Activated CD8-positive, alpha-beta memory T cell treated with anti-CD3 and anti-CD28 coated beads, Interleukin-2, amount 50 U/mL, for 4 hours (primary cell): ENCODE data around the gene RXFP3.
"Not testable (repeated sequence)": the region's sequence is repeated elsewhere in the genome, so short reads cannot be mapped to it uniquely, and the experiment has no call there.

Experiments
- DNase-seq: peaks from one replicate; pipeline ENCODE4 v3.0.0-alpha.2; 2020

The RXFP3 gene, protein sequence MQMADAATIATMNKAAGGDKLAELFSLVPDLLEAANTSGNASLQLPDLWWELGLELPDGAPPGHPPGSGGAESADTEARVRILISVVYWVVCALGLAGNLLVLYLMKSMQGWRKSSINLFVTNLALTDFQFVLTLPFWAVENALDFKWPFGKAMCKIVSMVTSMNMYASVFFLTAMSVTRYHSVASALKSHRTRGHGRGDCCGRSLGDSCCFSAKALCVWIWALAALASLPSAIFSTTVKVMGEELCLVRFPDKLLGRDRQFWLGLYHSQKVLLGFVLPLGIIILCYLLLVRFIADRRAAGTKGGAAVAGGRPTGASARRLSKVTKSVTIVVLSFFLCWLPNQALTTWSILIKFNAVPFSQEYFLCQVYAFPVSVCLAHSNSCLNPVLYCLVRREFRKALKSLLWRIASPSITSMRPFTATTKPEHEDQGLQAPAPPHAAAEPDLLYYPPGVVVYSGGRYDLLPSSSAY

DNA sequence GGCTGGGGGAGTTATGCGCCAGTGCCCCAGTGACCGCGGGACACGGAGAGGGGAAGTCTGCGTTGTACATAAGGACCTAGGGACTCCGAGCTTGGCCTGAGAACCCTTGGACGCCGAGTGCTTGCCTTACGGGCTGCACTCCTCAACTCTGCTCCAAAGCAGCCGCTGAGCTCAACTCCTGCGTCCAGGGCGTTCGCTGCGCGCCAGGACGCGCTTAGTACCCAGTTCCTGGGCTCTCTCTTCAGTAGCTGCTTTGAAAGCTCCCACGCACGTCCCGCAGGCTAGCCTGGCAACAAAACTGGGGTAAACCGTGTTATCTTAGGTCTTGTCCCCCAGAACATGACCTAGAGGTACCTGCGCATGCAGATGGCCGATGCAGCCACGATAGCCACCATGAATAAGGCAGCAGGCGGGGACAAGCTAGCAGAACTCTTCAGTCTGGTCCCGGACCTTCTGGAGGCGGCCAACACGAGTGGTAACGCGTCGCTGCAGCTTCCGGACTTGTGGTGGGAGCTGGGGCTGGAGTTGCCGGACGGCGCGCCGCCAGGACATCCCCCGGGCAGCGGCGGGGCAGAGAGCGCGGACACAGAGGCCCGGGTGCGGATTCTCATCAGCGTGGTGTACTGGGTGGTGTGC is at the start of gene RXFP3:
RXFP3 (plus strand) TSS at position 6 of the 636 bp plus-strand sequence; CDS start at position 361, 355 bp downstream.
- no peak for DNase-seq

DNA sequence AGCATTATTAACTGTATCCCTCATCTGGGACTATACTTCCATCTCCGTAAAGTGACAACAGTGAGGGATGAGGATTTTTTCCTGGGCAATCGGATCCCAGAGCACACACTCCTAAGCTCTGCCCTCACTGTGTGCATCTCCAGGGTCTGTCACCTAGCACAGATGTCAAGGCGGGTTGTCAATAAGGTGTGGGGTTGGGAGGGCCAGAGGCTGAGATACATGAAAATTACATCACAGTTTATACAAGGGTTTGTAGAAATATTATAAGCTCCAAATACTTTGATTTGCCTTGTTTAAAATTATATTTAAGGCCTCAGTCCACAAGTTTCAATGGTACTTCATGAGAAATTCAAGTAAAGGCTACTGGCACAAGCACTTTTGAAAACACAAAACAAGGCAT is 48.9 kb upstream of the RXFP3 start:
- DNase-seq, result no peak

DNA sequence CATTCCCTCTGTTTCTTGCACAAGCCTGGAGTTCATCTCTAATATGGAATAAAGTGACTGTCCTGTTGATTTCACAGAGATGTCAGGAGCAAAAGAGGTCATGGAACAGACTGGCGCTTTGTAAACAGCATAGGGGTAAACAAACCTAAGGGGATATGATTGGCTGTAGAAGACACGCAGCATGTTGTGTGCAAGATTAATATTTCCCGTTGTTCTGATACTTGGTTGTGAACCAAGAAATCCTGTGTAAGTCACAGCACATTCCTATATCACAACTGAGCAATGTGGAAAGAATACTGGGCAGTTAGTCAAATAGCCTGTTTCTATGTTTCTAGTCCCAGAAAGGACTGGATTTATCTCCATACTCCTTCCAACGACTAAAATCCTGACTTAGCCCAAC is 47.6 kb upstream of the RXFP3 start:
- no peak for DNase-seq

DNA sequence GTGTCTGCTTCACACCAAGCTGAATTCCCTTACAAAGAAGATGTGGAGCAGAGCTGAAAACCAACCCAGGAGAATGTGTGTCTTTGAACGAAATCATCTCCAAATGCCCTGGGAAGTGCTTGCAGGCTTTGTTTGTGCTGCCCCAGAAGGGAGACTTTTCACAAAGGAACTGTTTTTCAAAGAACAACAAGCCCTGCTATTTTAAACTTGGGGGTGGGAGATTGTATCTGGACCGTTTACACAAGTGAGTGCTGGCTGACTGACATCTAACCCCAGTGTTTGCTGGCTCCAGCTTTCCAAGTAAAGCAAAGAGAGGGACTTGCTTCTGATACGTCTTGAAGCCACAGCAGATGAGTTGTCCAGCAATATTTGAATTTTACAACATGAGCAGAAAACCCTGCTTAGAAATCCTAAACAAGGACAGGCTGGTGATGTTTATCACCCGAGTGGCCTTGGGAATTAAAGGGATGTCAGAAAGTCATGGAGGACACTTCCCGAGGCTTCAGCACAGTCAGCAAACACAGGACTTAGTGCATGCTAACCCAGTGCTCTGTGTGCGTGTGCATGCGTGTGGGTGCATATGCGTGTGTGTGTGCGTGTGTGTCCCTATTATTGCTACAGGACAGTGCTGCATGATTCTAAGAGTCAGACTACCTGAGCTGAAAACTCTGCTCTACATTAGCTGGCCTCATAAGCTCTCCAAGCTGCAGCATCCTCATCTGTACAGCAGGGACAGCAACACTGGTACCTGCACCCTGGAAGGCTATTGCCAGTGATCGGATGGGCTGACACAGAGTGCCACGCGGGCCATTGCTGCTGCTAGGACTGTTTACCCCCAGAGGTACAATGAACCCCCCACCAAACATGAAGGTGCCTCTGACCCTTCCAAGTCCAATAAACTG is 45.8 kb upstream of the RXFP3 start:
- DNase-seq, result no peak

DNA sequence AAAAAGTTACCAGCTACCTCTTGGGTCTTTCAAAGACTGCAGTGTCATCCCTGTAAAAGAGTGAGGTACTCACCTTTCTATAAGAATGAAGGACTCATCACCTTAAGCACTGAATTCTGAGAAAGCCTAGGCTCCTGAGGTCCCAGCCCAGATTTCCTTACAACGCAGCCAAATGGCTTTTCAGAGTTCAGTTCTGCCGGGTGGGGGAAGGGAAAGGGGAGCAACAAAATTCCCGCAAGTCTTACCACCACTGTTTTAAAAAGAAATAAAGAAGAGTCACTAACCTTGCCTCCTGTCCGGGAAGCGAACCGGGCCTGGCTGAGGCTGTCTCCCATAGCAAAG is 44.8 kb upstream of the RXFP3 start:
- DNase-seq, result no peak

DNA sequence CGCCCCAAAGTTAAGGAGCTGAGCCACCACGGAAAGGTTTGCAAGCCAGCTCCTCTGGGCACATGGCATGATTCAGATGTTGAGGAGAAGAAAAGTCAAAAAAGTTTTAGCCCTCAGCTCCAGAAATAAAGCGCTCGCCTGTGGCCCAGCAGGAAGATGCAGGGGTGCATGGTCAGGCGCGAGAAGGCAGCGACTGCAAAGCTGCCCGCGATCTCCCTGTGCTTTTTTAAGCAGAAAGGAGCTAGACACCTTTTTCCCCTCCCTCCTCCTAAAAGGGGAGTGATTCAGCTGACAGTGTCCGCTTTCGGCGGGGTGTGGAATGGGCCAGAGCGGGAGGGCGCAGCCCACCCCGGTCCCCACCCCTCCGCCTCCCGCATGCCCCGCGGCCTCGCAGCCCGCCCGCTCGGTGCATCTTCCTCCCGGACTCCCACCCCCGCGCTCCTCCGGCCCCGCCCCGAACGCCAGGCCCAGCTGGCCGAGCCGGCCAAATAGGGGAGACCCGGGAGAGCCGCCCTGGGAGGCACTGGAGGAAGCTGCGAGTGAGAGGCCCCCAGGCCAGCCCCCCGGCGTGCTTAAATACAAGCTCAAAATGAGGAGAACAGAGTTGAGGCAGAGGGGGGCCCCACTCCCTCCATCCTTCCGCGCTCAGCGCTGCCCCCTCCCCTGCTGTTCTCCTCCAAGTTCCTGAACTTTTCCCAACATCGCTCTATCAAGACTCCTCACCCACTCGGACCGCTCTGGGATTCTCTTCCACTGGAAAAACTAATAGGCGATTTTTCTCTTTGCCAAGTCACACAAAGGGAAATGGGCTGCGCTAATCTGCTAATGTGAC is 44.2 kb upstream of the RXFP3 start, which contains the start of gene ADAMTS12:
ADAMTS12 (minus strand) TSS at position 203 of the 832 bp plus-strand sequence; CDS start at position 69, 134 bp downstream.
- no peak for DNase-seq

DNA sequence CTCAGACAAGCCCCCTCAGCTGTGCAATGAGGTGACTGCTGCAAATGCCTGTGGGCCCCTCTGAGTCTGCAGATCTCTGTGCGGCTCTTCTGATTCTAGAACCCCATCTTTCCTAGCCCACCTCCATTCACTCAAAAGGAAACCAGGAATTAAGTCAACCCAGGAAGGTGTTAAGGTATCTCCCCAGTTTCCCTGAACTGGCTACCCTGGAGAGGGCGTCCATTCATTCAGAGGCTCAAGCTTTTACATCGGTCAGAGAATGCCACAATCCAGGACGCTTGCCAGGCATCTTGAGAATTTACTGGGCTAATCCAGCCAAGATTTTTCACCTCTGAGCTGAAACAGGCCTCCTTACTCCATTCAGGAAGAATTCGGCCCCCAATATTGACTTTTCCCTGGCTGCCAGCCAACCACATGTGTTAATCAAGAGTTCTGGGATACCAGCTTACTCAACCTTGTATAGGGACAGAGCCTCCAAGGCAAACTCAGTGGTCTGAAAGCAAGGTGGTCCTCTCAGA is 43.5 kb upstream of the RXFP3 start:
- DNase-seq, result no peak

DNA sequence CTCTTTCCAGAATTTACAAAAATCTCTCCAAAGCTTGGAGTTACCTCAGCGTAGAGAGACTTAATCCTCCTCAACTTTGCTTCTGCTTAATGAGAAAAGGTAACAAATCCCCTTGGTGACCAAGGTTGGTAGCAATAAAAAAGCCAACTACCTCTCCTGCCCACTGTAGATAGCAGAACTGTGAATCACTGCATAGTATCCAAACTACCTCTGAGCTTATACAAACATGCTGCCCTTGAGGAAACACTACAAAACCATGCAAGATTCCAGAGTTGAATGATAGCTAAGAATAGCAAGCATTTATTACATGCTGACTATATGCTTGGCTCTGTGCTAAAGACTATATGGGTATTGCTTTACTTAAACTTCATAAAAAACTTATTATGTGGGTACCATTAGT is 41.6 kb upstream of the RXFP3 start:
- DNase-seq, result no peak

DNA sequence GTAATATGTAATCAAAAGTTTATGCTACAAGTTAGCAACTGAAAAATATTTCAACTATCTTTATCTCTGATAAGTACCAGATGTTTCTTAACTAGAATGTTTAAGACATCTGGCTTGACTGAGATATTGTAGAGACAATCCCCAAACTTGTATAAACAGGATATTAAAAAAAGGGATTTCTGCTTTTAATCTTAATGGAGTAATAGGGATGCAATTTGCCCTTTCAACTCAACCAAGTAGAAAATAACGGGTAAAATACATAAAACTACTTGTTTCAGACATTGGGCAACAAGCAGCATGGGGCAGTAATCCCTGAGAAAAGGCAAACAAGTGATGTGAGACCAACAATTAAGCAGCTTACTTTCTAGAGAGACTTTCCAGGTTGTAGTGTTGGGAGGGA is 35.0 kb upstream of the RXFP3 start:
- DNase-seq, result no peak

DNA sequence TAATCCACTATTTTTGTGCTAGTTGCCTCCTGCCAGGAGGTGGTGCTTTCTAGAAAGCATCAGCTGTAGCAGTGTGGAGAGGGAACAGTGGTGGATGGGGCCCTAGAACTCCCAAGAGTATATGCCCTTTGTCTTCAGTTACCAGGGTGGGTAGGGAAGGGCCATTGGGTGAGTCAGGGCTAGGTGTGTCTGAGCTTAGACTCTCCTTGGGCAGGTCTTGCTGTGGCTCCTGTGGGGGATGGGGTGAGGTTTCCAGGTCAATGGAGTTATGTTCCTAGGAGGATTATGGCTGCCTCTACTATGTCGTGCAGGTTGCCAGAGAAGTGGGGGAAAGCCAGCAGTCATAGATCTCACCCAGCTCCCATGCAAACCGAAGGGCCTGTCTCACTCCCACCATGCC is 33.1 kb upstream of the RXFP3 start:
- DNase-seq, result no peak

DNA sequence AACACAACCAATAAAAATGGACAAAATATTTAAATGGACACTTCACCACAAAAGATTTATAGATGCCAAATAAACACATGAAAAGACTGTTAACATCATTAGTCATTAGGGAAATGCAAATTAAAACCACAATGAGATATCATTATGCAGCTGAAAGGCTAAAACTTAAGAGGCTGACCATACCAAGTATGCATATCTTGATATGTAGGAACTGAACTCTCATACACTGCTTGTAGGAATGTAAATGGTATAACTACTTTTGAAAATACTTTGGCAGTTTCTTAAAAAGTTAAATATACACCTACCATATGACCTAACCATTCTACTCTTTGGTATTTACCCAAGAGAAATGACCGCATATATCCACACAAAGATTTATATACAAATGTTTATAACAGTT is 30.8 kb upstream of the RXFP3 start:
- DNase-seq, result no peak

DNA sequence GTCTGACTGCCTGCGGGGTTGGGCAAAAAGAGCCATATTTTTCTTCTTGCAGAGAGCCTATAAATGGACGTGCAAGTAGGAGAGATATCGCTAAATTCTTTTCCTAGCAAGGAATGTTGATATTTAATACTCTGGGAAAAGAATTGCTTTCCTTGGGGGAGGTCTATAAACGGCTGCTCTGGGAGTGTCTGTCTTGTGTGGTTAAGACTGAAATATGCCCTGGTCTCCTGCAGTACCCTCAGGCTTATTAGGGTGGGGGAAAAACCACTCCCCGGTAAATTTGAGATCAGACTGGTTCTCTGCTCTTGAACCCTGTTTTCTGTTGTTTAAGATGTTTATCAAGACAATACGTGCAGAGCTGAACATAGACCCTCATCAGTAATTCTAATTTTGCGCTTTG is 29.9 kb upstream of the RXFP3 start:
- not testable (repeated sequence) for DNase-seq

DNA sequence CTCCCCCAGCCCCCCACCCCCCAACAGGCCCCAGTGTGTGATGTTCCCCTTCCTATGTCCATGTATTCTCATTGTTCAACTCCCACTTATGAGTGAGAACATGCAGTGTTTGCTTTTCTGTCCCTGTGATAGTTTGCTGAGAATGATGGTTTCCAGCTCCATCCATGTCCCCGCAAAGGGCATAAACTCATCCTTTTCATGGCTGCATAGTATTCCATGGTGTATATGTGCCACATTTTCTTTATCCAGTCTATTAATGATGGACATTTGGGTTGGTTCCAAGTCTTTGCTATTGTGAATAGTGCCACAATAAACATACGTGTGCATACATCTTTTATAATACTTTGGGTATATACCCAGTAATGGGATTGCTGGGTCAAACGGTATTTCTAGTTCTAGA is 21.3 kb upstream of the RXFP3 start:
- not testable (repeated sequence) for DNase-seq

DNA sequence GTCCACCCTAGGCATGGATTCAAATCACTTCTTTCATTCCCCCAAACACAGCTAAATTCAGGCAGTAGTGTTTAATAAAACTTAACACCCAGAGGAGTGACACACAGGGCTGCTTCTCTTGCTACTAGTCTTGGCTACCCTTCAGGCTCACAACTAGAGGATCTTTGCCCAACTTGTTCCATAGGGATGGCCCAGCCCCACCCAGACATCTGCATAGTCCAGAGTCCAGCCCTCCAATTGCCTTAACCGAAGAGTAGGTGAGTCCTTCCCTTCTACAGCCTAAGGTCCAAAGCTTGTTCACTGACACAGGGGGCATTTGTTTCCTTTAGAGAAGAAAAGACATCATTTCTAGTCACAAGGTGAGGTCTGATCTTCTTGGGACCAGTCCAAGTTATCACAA is 15.2 kb upstream of the RXFP3 start:
- DNase-seq, result no peak

DNA sequence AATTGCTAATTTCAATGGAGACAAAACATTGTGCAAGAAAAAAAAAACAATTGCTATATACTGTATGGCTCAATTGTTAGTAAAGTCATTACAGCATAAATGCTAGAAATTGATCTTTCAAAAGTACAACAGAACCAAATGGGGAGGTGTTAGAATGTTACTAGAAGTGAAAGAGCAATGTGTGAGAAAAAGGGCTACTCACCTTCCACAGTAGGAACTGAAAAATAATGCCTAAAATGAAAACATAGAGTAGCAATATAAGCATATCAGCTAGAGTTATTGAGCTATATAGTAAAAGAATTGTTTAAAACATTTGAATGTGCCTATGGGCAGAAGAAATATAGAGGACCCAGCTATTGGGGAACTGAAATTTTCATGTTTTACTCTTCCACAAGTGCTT is 10.9 kb upstream of the RXFP3 start:
- no peak for DNase-seq

DNA sequence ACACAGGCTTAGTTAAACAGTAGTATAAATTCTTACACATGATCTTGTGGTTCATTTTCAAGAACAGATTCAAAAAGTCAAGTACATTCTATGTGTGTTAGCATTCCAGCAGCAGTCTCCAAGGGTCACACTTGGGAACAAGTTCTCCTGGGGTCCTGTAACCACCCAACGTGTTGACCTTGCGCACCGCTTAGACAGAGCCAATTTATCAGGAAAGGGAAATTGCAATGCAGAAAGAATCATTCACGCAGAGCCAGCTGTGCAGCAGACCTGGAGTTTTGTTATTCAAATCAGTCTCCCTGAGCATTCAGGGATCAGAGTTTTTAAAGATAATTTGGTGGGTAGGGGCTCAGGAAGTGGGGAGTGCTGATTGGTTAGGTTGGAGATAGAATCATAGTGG is 8.5 kb upstream of the RXFP3 start:
- DNase-seq, result no peak

DNA sequence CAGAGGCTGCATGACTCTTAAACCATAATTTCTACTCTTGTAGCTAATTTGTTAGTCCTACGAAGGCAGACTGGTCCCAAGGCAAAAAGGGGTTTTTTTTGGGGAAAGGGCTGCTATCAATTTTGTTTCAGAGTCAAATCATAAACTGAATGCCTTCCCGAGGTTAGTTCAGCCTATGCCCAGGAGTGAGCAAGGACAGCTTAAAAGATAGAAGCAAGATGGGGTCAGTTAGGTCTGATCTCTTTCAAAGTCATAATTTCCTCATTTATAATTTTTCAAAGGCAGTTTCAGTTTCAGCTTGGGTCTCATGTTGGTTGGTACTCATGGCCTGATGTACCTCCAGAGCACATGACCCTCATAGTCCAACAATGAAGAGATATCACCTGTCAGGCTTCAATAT is 7.9 kb upstream of the RXFP3 start:
- no peak for DNase-seq

DNA sequence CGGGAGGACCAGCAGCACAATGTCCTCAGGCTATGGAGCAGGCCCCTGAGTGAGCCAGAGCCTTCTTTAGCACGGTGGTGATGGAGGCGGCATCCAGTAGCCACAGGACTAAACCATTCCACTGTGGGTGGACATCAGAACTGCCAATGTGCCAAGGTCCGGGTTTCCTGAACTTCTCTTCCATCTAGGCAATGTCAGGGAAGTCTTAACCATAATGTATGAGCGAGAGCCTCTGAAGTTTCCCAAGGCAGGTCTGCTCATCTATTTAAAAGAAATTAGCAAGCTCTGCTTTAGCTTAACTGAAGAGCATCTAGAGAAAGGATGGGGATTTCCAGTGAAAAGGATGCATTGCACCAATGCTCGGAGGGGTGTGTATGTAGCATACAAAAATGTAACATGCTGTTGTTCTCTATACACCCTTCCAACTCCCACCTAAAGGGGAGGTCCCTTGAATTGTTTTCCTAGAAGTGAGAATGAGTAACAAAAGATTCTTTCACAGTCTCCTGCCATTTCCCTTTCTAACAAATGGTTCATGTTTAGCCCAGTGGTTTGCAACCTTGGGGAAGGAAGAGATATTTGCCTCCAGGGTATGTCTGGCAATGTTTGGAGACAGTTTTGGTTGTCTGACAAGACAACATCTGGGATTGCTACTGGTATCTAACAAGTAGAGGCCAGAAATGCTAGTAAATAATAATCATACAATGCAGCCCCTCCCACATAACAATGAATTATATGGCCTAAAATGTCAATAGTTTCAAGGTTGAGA is 6.1 kb upstream of the RXFP3 start:
- no peak for DNase-seq

DNA sequence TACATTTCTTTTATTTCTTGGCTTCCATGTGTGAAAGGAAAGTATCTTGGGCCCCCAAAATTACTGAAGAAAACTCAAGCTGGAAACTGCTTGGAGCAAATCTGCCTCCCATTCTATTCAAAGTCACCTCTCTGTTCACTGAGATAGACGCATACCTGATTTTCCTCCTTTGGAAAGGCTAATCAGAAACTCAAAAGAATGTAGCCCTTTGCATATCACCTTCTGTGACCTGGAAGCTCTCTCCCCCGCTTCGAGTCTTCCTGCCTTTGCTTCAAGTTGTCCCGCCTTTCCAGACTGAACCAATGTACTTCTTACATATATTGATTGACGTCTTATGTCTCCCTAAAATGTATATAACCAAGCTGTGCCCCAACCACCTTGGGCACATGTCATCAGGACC is 5.0 kb upstream of the RXFP3 start:
- DNase-seq, result no peak

DNA sequence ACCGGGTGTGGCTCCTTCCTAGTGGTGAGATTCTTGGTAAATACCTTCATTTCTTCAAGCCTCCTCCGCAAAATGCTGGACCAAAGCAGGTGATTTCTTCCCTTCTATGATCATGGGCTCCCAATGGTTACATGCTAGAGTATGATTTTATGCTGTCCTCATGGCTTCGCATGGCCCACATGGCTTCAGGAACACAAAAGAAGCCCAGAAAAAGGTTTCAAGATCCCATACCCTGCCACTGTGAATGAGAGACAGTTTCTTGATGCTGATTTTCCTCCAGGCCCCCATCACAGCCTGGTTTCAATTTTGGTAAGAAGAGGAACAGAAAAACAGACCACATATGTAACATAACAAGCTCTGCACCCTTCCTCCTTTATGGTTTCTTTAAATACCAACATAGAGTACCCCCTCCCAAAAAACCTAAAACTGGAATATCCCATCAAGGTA is 2.4 kb upstream of the RXFP3 start:
- DNase-seq, result no peak

DNA sequence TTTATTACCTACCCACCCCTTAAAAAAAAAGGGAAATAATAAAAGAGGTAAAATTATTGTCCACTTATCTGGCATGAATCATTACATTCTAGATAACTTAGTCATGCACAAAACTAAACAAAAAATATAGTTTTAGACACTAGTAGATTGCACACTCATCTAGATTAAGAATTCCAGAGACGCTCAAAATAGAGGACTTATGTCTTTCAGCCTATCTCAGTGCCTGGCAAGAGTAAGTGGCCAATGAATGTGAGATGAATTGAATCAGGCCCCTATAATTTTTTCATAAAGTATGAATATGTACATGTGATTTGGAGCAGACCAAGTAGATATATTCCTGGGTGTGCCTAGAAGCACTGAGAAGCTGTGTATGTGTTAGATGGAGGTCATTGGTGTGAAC is 2.0 kb upstream of the RXFP3 start:
- DNase-seq, result no peak

DNA sequence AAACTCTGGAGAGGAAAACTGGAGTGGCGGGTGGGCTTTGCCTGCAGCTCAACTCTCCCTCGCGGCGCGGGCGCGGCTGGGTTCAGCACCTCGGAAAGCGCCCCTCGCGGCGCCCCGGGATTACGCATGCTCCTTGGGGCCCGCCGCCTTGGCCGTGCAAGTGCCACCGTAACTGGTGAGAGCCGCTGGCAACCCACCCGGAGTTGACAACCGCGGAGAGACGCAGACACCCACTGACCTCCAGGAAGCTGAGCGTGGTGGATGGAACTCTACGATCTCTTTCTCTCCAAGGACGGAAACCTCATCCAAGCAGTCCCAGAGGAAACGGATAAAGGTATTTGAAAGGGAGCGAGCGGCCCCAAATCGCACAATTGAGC is 194 bp upstream of the RXFP3 start:
- no peak for DNase-seq
